ENCODE results near the gene CD300A. TPM values are rescaled to one million over a fixed set of nuclear protein-coding genes. Genes with fewer than 3 reads are reported as not detected.

The CD300A gene
- total and polyA plus RNA-seq, 4 donors, result 2.2 to 11.5 (median 8.0) TPM

DNA sequence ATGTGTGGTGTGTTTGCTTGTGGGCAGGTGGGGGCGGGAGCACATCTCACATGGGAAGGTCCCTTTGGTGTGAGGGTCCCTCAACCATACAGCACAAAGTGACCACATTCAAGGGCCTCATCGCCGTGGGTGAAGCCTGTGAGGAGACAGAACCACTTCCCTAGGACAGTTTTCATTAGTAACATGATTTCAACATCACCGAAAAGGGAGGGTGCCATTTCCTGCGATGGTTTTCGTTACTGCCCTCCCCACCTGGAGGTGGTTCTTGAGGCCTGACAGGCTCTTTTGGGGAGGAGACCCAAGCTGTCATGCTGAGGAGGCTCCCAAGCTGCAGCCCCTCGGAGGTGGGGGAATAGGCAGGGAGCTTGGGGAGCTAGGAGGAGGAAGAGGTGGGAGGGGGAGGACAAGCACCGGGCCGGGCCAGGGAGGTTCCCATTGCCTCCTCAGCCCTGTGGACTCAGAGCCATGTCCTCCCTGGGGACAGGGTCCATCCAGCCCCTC, 55.3 kb downstream of the CD300A start:
- Histone ChIP-seq H3K9ac (ENCODE audit: low read depth in 1 of 2, low read length in 2 of 2) (no peak overlapping the region), H3K4me1 (ENCODE audit: control insufficient read depth in 4 of 4, insufficient read depth in 4 of 4, low read length in 3 of 4) (no peaks in the 10 kb centered on the region), H3K4me3 (ENCODE audit: low read depth in 1 of 3, low read length in 3 of 3) (no peak overlapping the region), H3K36me3 (ENCODE audit: control insufficient read depth in 4 of 4, insufficient read depth in 3 of 4, low read depth in 1 of 4, low read length in 3 of 4) (no peaks in the 10 kb centered on the region), H3K9me3 (ENCODE audit: control insufficient read depth in 4 of 4, low read length in 3 of 4) (no peaks in the 10 kb centered on the region), H3K27ac (ENCODE audit: low read depth in 1 of 2, low read length in 2 of 2) (peak overlapping the region; percentile 65 to 67), H3K27me3 (ENCODE audit: control insufficient read depth in 4 of 4, insufficient read depth in 4 of 4, low read length in 3 of 4) (no peaks in the 10 kb centered on the region)
- DNase-seq (ENCODE audit: low spot score), result peak; percentile 23
- 75% methylated on average over 9 of the region's 9 CpGs for WGBS
- TF ChIP-seq TAF1 (conservative IDR thresholded peaks at IDR 0.05) (no peak), EGR1 (IDR thresholded peaks at IDR 0.05; ENCODE audit: low read depth in 2 of 2) (no peak), SP1 (IDR thresholded peaks at IDR 0.05) (no peak), RXRA (IDR thresholded peaks at IDR 0.05) (no peak)
- TF ChIP-seq, protein P1, sequence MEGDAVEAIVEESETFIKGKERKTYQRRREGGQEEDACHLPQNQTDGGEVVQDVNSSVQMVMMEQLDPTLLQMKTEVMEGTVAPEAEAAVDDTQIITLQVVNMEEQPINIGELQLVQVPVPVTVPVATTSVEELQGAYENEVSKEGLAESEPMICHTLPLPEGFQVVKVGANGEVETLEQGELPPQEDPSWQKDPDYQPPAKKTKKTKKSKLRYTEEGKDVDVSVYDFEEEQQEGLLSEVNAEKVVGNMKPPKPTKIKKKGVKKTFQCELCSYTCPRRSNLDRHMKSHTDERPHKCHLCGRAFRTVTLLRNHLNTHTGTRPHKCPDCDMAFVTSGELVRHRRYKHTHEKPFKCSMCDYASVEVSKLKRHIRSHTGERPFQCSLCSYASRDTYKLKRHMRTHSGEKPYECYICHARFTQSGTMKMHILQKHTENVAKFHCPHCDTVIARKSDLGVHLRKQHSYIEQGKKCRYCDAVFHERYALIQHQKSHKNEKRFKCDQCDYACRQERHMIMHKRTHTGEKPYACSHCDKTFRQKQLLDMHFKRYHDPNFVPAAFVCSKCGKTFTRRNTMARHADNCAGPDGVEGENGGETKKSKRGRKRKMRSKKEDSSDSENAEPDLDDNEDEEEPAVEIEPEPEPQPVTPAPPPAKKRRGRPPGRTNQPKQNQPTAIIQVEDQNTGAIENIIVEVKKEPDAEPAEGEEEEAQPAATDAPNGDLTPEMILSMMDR (IDR thresholded peaks at IDR 0.05; ENCODE audit: low read depth, low read length, missing input control), result no peak
- TF ChIP-seq, protein P2, sequence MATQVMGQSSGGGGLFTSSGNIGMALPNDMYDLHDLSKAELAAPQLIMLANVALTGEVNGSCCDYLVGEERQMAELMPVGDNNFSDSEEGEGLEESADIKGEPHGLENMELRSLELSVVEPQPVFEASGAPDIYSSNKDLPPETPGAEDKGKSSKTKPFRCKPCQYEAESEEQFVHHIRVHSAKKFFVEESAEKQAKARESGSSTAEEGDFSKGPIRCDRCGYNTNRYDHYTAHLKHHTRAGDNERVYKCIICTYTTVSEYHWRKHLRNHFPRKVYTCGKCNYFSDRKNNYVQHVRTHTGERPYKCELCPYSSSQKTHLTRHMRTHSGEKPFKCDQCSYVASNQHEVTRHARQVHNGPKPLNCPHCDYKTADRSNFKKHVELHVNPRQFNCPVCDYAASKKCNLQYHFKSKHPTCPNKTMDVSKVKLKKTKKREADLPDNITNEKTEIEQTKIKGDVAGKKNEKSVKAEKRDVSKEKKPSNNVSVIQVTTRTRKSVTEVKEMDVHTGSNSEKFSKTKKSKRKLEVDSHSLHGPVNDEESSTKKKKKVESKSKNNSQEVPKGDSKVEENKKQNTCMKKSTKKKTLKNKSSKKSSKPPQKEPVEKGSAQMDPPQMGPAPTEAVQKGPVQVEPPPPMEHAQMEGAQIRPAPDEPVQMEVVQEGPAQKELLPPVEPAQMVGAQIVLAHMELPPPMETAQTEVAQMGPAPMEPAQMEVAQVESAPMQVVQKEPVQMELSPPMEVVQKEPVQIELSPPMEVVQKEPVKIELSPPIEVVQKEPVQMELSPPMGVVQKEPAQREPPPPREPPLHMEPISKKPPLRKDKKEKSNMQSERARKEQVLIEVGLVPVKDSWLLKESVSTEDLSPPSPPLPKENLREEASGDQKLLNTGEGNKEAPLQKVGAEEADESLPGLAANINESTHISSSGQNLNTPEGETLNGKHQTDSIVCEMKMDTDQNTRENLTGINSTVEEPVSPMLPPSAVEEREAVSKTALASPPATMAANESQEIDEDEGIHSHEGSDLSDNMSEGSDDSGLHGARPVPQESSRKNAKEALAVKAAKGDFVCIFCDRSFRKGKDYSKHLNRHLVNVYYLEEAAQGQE (IDR thresholded peaks at IDR 0.05), result no peak

DNA sequence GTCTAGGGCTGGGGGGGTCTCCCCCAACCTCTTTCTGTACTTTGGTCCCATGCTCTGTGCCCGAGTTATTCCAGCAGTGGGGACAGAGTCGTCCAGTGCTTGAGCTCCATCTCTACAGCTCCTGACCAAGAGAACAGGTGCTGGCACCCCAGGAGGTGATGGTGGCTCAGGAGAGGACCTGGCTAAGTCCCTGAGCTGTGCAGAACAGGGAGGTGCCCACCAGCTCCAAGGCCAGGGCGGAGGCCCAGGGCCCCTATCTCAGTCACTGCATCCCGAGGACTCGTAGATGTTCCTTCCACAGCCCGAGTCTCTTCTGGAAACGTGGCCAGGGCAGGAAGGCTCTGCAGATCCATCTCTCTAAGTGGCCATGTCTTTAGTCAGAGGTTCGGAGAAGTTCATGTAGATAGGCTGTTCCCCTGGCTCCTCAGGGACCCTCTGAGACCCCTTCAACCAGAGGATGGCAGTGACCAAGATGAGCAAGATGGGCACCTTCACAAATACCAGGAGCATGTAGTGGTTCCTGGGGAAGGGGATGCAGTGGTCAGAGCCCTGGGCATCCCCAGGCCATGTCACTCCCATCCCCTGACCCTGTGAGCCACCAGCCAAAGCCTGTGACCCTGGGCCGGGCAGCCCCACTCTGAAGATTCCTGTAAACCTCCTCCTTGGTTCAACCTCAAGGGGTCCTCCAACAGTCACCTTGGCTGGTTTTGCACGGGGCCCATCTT, 56.1 kb downstream of the CD300A start:
- TF ChIP-seq EGR1 (IDR thresholded peaks at IDR 0.05; ENCODE audit: low read depth in 2 of 2) (no peak), YY1 (IDR thresholded peaks at IDR 0.05) (no peak), RAD21 (IDR thresholded peaks at IDR 0.05) (no peak), GABPA (IDR thresholded peaks at IDR 0.05 in 1 of 2, conservative IDR thresholded peaks at IDR 0.05 in 1 of 2) (no peak), TAF1 (conservative IDR thresholded peaks at IDR 0.05) (no peak), RXRA (IDR thresholded peaks at IDR 0.05) (no peak), HNF4A (conservative IDR thresholded peaks at IDR 0.05) (no peak), HNF4G (IDR thresholded peaks at IDR 0.05) (no peak), FOXA1 (IDR thresholded peaks at IDR 0.05) (no peak)
- TF ChIP-seq, protein P3, sequence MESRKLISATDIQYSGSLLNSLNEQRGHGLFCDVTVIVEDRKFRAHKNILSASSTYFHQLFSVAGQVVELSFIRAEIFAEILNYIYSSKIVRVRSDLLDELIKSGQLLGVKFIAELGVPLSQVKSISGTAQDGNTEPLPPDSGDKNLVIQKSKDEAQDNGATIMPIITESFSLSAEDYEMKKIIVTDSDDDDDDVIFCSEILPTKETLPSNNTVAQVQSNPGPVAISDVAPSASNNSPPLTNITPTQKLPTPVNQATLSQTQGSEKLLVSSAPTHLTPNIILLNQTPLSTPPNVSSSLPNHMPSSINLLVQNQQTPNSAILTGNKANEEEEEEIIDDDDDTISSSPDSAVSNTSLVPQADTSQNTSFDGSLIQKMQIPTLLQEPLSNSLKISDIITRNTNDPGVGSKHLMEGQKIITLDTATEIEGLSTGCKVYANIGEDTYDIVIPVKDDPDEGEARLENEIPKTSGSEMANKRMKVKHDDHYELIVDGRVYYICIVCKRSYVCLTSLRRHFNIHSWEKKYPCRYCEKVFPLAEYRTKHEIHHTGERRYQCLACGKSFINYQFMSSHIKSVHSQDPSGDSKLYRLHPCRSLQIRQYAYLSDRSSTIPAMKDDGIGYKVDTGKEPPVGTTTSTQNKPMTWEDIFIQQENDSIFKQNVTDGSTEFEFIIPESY (IDR thresholded peaks at IDR 0.05), result no peak
- TF ChIP-seq, protein P4, sequence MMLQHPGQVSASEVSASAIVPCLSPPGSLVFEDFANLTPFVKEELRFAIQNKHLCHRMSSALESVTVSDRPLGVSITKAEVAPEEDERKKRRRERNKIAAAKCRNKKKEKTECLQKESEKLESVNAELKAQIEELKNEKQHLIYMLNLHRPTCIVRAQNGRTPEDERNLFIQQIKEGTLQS (IDR thresholded peaks at IDR 0.05), result no peak
- TF ChIP-seq, protein P2 (IDR thresholded peaks at IDR 0.05), result no peak
- Histone ChIP-seq H3K4me3 (ENCODE audit: low read depth in 1 of 3, low read length in 3 of 3) (no peak overlapping the region), H3K36me3 (ENCODE audit: control insufficient read depth in 4 of 4, insufficient read depth in 3 of 4, low read depth in 1 of 4, low read length in 3 of 4) (no peaks in the 10 kb centered on the region), H3K9ac (ENCODE audit: low read depth in 1 of 2, low read length in 2 of 2) (no peak overlapping the region), H3K4me1 (ENCODE audit: control insufficient read depth in 4 of 4, insufficient read depth in 4 of 4, low read length in 3 of 4) (no peaks in the 10 kb centered on the region), H3K27me3 (ENCODE audit: control insufficient read depth in 4 of 4, insufficient read depth in 4 of 4, low read length in 3 of 4) (no peaks in the 10 kb centered on the region), H3K27ac (ENCODE audit: low read depth in 1 of 2, low read length in 2 of 2) (peak overlapping the region in 1 of 2 donors; percentile 23), H3K9me3 (ENCODE audit: control insufficient read depth in 4 of 4, low read length in 3 of 4) (no peaks in the 10 kb centered on the region)
- DNase-seq (ENCODE audit: low spot score), result no peak
- 78% methylated on average over 10 of the region's 10 CpGs for WGBS

Data from liver (tissue), 9 donors.